ENCODE data around the gene AOPEP. TPM values are rescaled to one million over a fixed set of nuclear protein-coding genes. Genes with fewer than 3 reads are reported as not detected.

Gene AOPEP
- polyA plus RNA-seq, 1 of the 3 experiments (the other 2 are of a cell fraction) = 54.6 TPM

DNA sequence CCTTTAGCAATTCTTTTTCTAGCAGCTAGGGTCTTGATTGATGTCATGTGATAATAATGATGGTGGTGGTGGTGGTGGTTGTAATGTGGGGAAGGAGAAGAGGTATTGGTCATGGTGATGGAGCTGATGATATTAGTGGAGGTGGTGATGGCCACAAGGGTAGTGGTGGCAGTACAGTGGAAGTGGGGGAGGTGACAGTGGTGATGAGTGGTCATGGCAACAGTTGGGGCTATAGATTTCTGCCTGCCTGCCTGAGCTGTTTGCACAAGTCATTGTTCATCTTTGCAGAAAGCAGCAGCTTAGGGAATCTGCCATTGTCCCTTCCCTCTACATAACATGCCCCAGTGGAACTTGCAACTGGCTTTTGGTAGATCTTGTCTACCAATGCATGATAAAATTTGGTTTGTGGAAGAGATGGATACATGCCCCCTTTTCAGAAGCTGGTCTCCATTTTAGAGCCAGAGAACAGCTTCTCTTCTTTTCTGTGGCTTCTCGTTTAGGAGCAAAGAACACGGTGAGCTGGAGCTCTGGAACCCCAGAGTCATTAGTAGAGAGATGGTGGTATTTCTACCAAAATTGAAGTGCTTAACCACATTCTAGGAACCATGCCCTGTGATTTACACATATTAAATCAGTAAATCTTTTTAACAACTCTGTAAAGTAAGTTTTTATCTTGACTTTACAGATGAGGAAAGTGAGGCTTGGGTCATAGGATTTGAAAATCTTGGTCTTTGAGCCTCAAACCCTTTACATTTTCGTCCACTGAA, 100.3 kb downstream of the AOPEP start:
- ChIA-PET POLR2A (no interaction called here), CTCF (interaction anchor here (1.3 kb wide), 2 partner anchors 44 to 301 kb away, joined by 3 to 4 read pairs; no protein-coding TSS in a partner anchor)
- H3F3A ChIP-seq (replicated peaks; ENCODE audit: insufficient read depth) = no peaks in the 10 kb centered on the region
- no peaks in the 10 kb centered on the region for H3K9me3 ChIP-seq
- H3K27me3 ChIP-seq (ENCODE audit: insufficient read depth) = no peaks in the 10 kb centered on the region
- H3K9ac ChIP-seq = no peak overlapping the region
- H4K20me1 ChIP-seq (ENCODE audit: insufficient read depth) = no peaks in the 10 kb centered on the region
- DNase-seq = no peak
- H2AFZ ChIP-seq (ENCODE audit: low read depth) = no peak overlapping the region
- peaks cover 0 to 2% of the 10 kb centered on the region in 2 experiments; a peak in 1 of 4 replicates for H3K4me1 ChIP-seq (ENCODE audit: control insufficient read depth in 1 of 2, insufficient read depth in 2 of 2, low read depth in 1 of 2, low read length in 1 of 2)
- no peaks in the 10 kb centered on the region for H3K9me2 ChIP-seq
- no peak overlapping the region for H3K4me2 ChIP-seq
- H3K79me2 ChIP-seq (ENCODE audit: insufficient read depth) = no peaks in the 10 kb centered on the region
- H3K36me3 ChIP-seq (replicated peaks in 1 of 2; ENCODE audit: control insufficient read depth in 1 of 2, insufficient read depth in 2 of 2, low read length in 1 of 2) = peaks cover 0 to 3% of the 10 kb centered on the region in 2 experiments
- TF ChIP-seq MXI1 (IDR thresholded peaks at IDR 0.05; ENCODE audit: low read depth, low read length) = no peak
- TF ChIP-seq NFIC (IDR thresholded peaks at IDR 0.05; ENCODE audit: borderline replicate concordance) = no peak
- TF ChIP-seq RFX5 (IDR thresholded peaks at IDR 0.05; ENCODE audit: low read length) = no peak
- no peak for TF ChIP-seq YY1 (IDR thresholded peaks at IDR 0.05; ENCODE audit: low read depth)
- TF ChIP-seq SMC3 (IDR thresholded peaks at IDR 0.05; ENCODE audit: low read depth, low read length) = no peak
- TF ChIP-seq RAD21 (IDR thresholded peaks at IDR 0.05; ENCODE audit: low read length) = no peak
- no peak for TF ChIP-seq FOXM1 (IDR thresholded peaks at IDR 0.05; ENCODE audit: low read depth)
- no peak for TF ChIP-seq TAF1 (IDR thresholded peaks at IDR 0.05; ENCODE audit: borderline replicate concordance, low read depth, low read length)
- no peak for TF ChIP-seq JUND (IDR thresholded peaks at IDR 0.05)
- TF ChIP-seq CTCF (IDR thresholded peaks at IDR 0.05) = no peak
- no peak for TF ChIP-seq EZH2phosphoT487 (IDR thresholded peaks at IDR 0.05; ENCODE audit: borderline replicate concordance, low read depth)
- TF ChIP-seq, protein P1, sequence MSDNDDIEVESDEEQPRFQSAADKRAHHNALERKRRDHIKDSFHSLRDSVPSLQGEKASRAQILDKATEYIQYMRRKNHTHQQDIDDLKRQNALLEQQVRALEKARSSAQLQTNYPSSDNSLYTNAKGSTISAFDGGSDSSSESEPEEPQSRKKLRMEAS (IDR thresholded peaks at IDR 0.05; ENCODE audit: low read depth) = no peak
- TF ChIP-seq RXRA (IDR thresholded peaks at IDR 0.05; ENCODE audit: borderline replicate concordance, low read depth) = no peak
- no peak for TF ChIP-seq NRF1 (IDR thresholded peaks at IDR 0.05; ENCODE audit: low read depth, low read length)
- TF ChIP-seq TCF12 (IDR thresholded peaks at IDR 0.05) = no peak
- TF ChIP-seq, protein P2, sequence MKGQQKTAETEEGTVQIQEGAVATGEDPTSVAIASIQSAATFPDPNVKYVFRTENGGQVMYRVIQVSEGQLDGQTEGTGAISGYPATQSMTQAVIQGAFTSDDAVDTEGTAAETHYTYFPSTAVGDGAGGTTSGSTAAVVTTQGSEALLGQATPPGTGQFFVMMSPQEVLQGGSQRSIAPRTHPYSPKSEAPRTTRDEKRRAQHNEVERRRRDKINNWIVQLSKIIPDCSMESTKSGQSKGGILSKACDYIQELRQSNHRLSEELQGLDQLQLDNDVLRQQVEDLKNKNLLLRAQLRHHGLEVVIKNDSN (IDR thresholded peaks at IDR 0.05; ENCODE audit: borderline replicate concordance, low read depth) = no peak
- TF ChIP-seq GATA2 (CRISPR knock-in tag; IDR thresholded peaks at IDR 0.05) = no peak
- H3K27ac ChIP-seq (ENCODE audit: low read depth in 2 of 2, low read length in 1 of 2) = no peak overlapping the region
- WGBS (ENCODE audit: low lambda C conversion rate) = 88% methylated on average over 3 of the region's 3 CpGs
- no peak overlapping the region for H3K4me3 ChIP-seq (ENCODE audit: low read depth in 2 of 2, low read length in 1 of 2)
